ENCODE results near the gene NEU2.
"Not testable (repeated sequence)": the region's sequence is repeated elsewhere in the genome, so short reads cannot be mapped to it uniquely, and the experiment has no call there.

NEU2 gene

GRCh38 chr2:233047667-233048066 lies 15.2 kb downstream of the NEU2 start:
- no peak for DNase-seq (ENCODE audit: low read depth in 2 of 2)
- TF ChIP-seq CTCF (IDR thresholded peaks at IDR 0.05; ENCODE audit: low read depth, low read length), result no peak
- no peak overlapping the region for H3K4me3 ChIP-seq (replicated peaks in 1 of 2; ENCODE audit: low read depth in 2 of 2, low read length in 2 of 2)

- no peak for TF ChIP-seq CTCF (IDR thresholded peaks at IDR 0.05; ENCODE audit: low read depth, low read length)
- no peak overlapping the region for H3K4me3 ChIP-seq (replicated peaks in 1 of 2; ENCODE audit: low read depth in 2 of 2, low read length in 2 of 2)
- no peak for DNase-seq (ENCODE audit: low read depth in 2 of 2)
These were observed 16.2 kb downstream of the NEU2 start for GRCh38 chr2:233048569-233049193.

- peak in 1 of 2 donors; percentile 17 for DNase-seq (ENCODE audit: low read depth in 2 of 2)
- no peak for TF ChIP-seq CTCF (IDR thresholded peaks at IDR 0.05; ENCODE audit: low read depth, low read length)
- H3K4me3 ChIP-seq (replicated peaks in 1 of 2; ENCODE audit: low read depth in 2 of 2, low read length in 2 of 2), result no peak overlapping the region
These were observed 16.8 kb downstream of the NEU2 start for GRCh38 chr2:233049194-233049761.

GRCh38 chr2:233051241-233052149 lies 19.0 kb downstream of the NEU2 start:
- peak; percentile 79 to 90 for DNase-seq (ENCODE audit: low read depth in 2 of 2)
- no peak overlapping the region for H3K4me3 ChIP-seq (replicated peaks in 1 of 2; ENCODE audit: low read depth in 2 of 2, low read length in 2 of 2)
- TF ChIP-seq CTCF (IDR thresholded peaks at IDR 0.05; ENCODE audit: low read depth, low read length), result no peak

GRCh38 chr2:233052517-233052916 lies 20.0 kb downstream of the NEU2 start:
- DNase-seq (ENCODE audit: low read depth in 2 of 2); H3K4me3 ChIP-seq (replicated peaks in 1 of 2; ENCODE audit: low read depth in 2 of 2, low read length in 2 of 2): not testable (repeated sequence)

- peak; percentile 27 to 48 for DNase-seq (ENCODE audit: low read depth in 2 of 2)
- TF ChIP-seq CTCF (IDR thresholded peaks at IDR 0.05; ENCODE audit: low read depth, low read length), result peak; percentile 95
- no peak overlapping the region for H3K4me3 ChIP-seq (replicated peaks in 1 of 2; ENCODE audit: low read depth in 2 of 2, low read length in 2 of 2)
These were observed 21.7 kb downstream of the NEU2 start for GRCh38 chr2:233053928-233054784.
